Right lobe of liver (tissue), 4 donors: ENCODE results near the gene CACNA1S.

Experiments used
- CTCF ChIP-seq, 4 donors: fragments of 200-600 bp in 3 of 4; fragments of 450-650 bp in 1 of 4; IDR thresholded peaks; one replicate each; pipeline versions ENCODE4 v1.5.1 to v1.8.0; 2016 to 2022; ENCODE audit warnings: antibody characterized with exemption in 4 of 4, mild to moderate bottlenecking in 2 of 4
- POLR2A ChIP-seq: fragments of 450-650 bp; IDR thresholded peaks from one replicate; pipeline ENCODE4 v1.6.1; 2017; ENCODE audit warnings: antibody characterized with exemption, mild to moderate bottlenecking
- donor health status: DM: no; HTN: no; CAD: no.
- donor health status: DM: no; HTN: no; CAD: no.
- donor health status: DM: no; HTN: yes; CAD: no.

- no peak for TF ChIP-seq CTCF (IDR thresholded peaks at IDR 0.05)
- TF ChIP-seq POLR2A, result no peak
Observed at GRCh38 chr1:201093962-201094361, 18.3 kb downstream of the CACNA1S start.
